Measurements from ENCODE around the gene TNFRSF6B. TPM values are rescaled to one million over a fixed set of nuclear protein-coding genes. Genes with fewer than 3 reads are reported as not detected.

Gene TNFRSF6B
- total RNA-seq, 1 donor from 2014 or later, result 2.8 TPM

DNA sequence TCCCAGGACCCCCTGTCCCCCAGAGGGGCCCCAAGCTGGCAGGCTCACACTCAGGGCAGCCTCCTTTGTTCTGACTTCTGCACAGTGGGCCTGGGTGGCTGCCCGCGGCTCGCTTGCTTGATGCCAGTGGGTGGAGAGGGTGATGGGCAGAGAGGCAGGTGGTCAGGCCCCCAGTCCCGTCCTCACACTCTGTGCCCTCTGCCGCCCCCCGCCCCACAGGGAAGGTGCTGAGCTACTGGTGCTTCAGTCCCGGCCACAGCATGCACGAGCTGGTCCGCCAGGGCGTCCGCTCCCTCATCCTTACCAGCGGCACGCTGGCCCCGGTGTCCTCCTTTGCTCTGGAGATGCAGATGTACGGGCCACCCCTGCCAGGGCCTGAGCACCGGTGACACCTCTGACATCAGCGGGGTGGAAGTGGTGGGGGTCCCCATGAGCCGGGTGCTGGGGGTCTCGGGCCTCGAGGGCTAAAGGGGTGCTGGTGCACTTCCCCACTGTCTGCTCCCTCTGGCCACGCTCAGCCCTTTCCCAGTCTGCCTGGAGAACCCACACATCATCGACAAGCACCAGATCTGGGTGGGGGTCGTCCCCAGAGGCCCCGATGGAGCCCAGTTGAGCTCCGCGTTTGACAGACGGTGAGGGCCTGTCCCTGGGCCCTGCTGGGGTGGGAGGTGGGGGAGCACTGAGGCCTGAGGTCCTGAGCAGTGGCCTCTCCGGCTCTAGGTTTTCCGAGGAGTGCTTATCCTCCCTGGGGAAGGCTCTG, 8.9 kb upstream of the TNFRSF6B start:
- no peak for FAIRE-seq
- no peak for TF ChIP-seq EZH2 (IDR thresholded peaks at IDR 0.05; ENCODE audit: insufficient read depth, low read length)
- TF ChIP-seq, protein P1, sequence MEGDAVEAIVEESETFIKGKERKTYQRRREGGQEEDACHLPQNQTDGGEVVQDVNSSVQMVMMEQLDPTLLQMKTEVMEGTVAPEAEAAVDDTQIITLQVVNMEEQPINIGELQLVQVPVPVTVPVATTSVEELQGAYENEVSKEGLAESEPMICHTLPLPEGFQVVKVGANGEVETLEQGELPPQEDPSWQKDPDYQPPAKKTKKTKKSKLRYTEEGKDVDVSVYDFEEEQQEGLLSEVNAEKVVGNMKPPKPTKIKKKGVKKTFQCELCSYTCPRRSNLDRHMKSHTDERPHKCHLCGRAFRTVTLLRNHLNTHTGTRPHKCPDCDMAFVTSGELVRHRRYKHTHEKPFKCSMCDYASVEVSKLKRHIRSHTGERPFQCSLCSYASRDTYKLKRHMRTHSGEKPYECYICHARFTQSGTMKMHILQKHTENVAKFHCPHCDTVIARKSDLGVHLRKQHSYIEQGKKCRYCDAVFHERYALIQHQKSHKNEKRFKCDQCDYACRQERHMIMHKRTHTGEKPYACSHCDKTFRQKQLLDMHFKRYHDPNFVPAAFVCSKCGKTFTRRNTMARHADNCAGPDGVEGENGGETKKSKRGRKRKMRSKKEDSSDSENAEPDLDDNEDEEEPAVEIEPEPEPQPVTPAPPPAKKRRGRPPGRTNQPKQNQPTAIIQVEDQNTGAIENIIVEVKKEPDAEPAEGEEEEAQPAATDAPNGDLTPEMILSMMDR (IDR thresholded peaks at IDR 0.05; ENCODE audit: insufficient read depth, low read depth, low read length), result no peak

DNA sequence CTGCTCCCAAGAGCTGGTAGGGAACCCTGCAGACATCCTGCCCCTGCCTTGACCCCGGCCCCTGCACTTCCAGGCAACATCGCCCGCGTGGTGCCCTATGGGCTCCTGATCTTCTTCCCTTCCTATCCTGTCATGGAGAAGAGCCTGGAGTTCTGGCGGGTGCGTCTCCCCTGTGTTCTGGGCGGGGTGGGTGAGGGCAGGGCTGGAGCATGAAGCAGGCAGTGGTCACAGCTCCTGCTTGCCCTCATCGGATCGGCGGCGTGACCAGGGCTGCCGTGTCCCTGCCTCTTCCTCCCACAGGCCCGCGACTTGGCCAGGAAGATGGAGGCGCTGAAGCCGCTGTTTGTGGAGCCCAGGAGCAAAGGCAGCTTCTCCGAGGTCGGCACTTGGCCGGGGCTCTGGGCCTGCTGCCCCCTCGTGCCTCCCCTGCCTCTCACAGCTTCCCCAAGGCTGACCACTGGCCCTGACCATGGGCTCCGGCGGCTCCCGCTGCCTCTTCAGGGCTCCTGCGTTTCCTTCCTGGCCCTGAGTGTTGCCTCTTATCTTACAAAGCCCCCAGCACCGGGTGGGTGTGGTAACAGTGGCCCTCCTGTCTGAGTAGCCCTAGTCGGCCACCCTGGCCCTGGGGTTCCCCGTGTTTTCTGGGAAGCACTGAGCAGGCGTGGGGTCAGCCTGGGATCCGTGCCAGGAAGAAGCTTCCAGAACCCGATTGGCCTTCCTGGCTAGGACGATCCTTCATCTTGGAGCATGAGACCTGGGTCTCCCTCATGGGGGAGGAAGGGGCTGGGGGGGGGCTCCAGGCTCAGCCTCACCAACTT, 8.0 kb upstream of the TNFRSF6B start:
- Histone ChIP-seq H2AFZ (ENCODE audit: low read depth, low read length) (no peak overlapping the region), H3K27ac (ENCODE audit: low read depth, low read length) (no peak overlapping the region), H3K79me2 (ENCODE audit: insufficient read depth, low read length) (no peaks in the 10 kb centered on the region), H3K4me3 (ENCODE audit: insufficient read depth, low read depth, low read length) (no peak overlapping the region), H3K4me1 (ENCODE audit: insufficient read depth, low read length) (peaks cover 22% of the 10 kb centered on the region), H4K20me1 (ENCODE audit: insufficient read depth, low read length) (no peaks in the 10 kb centered on the region), H3K4me2 (ENCODE audit: low read length) (no peak overlapping the region), H3K9ac (ENCODE audit: low read length) (no peak overlapping the region), H3K9me3 (ENCODE audit: insufficient read depth, low read depth, low read length) (no peaks in the 10 kb centered on the region), H3K27me3 (ENCODE audit: insufficient read depth, low read length) (no peaks in the 10 kb centered on the region), H3K36me3 (ENCODE audit: insufficient read depth, low read length) (no peaks in the 10 kb centered on the region)
- TF ChIP-seq EZH2 (IDR thresholded peaks at IDR 0.05; ENCODE audit: insufficient read depth, low read length), result no peak
- TF ChIP-seq, protein P1 (IDR thresholded peaks at IDR 0.05; ENCODE audit: insufficient read depth, low read depth, low read length), result no peak
- peaks cover 7% of the 10 kb centered on the region for H3K4me1 Mint-ChIP-seq (ENCODE audit: low read depth, unreplicated experiment)
- H3K36me3 Mint-ChIP-seq (ENCODE audit: low read depth, unreplicated experiment), result peaks cover 3% of the 10 kb centered on the region
- DNase-seq (ENCODE audit: low read depth) (no peak), FAIRE-seq (no peak)
- H3K9me3 Mint-ChIP-seq (ENCODE audit: unreplicated experiment), result peaks cover 2% of the 10 kb centered on the region
- no peaks in the 10 kb centered on the region for H3K27me3 Mint-ChIP-seq (ENCODE audit: low read depth, unreplicated experiment)
- no peak overlapping the region for H3K27ac Mint-ChIP-seq (ENCODE audit: unreplicated experiment)
- no peak overlapping the region for H3K4me3 Mint-ChIP-seq (ENCODE audit: unreplicated experiment)

More for the DNA sequence above, 8.9 kb upstream of the TNFRSF6B start:
- no peaks in the 10 kb centered on the region for H3K27me3 Mint-ChIP-seq (ENCODE audit: low read depth, unreplicated experiment)
- no peak overlapping the region for H3K4me3 Mint-ChIP-seq (ENCODE audit: unreplicated experiment)
- no peaks in the 10 kb centered on the region for H3K27me3 ChIP-seq (ENCODE audit: insufficient read depth, low read length)
- H3K36me3 ChIP-seq (ENCODE audit: insufficient read depth, low read length), result no peaks in the 10 kb centered on the region
- no peak for DNase-seq (ENCODE audit: low read depth)
- no peak overlapping the region for H3K4me2 ChIP-seq (ENCODE audit: low read length)
- H3K27ac Mint-ChIP-seq (ENCODE audit: unreplicated experiment), result no peak overlapping the region
- peaks cover 2% of the 10 kb centered on the region for H3K36me3 Mint-ChIP-seq (ENCODE audit: low read depth, unreplicated experiment)
- no peak overlapping the region for H3K4me3 ChIP-seq (ENCODE audit: insufficient read depth, low read depth, low read length)
- H3K9ac ChIP-seq (ENCODE audit: low read length), result peak overlapping the region; percentile 50
- peak overlapping the region; percentile 74 for H3K27ac ChIP-seq (ENCODE audit: low read depth, low read length)
- H3K79me2 ChIP-seq (ENCODE audit: insufficient read depth, low read length), result no peaks in the 10 kb centered on the region
- H3K4me1 Mint-ChIP-seq (ENCODE audit: low read depth, unreplicated experiment), result peaks cover 8% of the 10 kb centered on the region
- no peaks in the 10 kb centered on the region for H4K20me1 ChIP-seq (ENCODE audit: insufficient read depth, low read length)
- H3K4me1 ChIP-seq (ENCODE audit: insufficient read depth, low read length), result peaks cover 30% of the 10 kb centered on the region
- no peak overlapping the region for H2AFZ ChIP-seq (ENCODE audit: low read depth, low read length)
- peaks cover 2% of the 10 kb centered on the region for H3K9me3 Mint-ChIP-seq (ENCODE audit: unreplicated experiment)
- no peaks in the 10 kb centered on the region for H3K9me3 ChIP-seq (ENCODE audit: insufficient read depth, low read depth, low read length)

Measured in astrocyte (in vitro differentiated cells and primary cell).